A673 (cell line): ENCODE measurements around the gene CAMK4. TPM values are rescaled to one million over a fixed set of nuclear protein-coding genes. Genes with fewer than 3 reads are reported as not detected.

ENCODE experiments used
- BruUV-seq: library from RNA; stranded (reverse); fragments of 400-500 nt; replicated peaks from 2 replicates; lab custom pipeline; 2021; lab: Mats Ljungman, UMichigan
- CTCF ChIA-PET: fragments of 300-600 bp; sonication (Branson Sonifier 250); formaldehyde crosslinking; loops from one replicate; lab custom pipeline; 2022; ENCODE audit warnings: antibody characterized with exemption; lab: Charles Lee
- POLR2A ChIA-PET: fragments of 300-600 bp; sonication (Branson Sonifier 250); formaldehyde crosslinking; loops from one replicate; lab custom pipeline; 2022; ENCODE audit warnings: antibody characterized with exemption; ENCODE audit not compliant: low non-redundant PET; lab: Charles Lee
- DNase-seq: peaks from one replicate; pipeline ENCODE4 v3.0.0-alpha.2; 2015; ENCODE audit warnings: low spot score
- H3K27ac ChIP-seq: fragments of 200-600 bp; sonication (generic); 2 replicates; pipeline ENCODE4 v1.5.1; 2016; ENCODE audit warnings: mixed run types, low read depth, mild to moderate bottlenecking, mixed read lengths, antibody characterized with exemption, low read length; ENCODE audit not compliant: poor library complexity, severe bottlenecking
- H3K27me3 ChIP-seq: fragments of 200-600 bp; sonication (generic); replicated peaks from 2 replicates; pipeline ENCODE4 v1.6.1; 2017; ENCODE audit warnings: mixed run types, low read depth, mild to moderate bottlenecking, mixed read lengths, antibody characterized with exemption, low read length; ENCODE audit not compliant: insufficient read depth, poor library complexity
- H3K36me3 ChIP-seq: fragments of 200-600 bp; sonication (generic); 2 replicates; pipeline ENCODE4 v1.6.1; 2016; ENCODE audit warnings: mixed run types, mild to moderate bottlenecking, mixed read lengths, antibody characterized with exemption, low read length; ENCODE audit not compliant: insufficient read depth, poor library complexity, severe bottlenecking
- H3K4me1 ChIP-seq: fragments of 200-600 bp; sonication (generic); 2 replicates; pipeline ENCODE4 v1.6.1; 2017; ENCODE audit warnings: mixed run types, mild to moderate bottlenecking, mixed read lengths, antibody characterized with exemption, low read length; ENCODE audit not compliant: insufficient read depth, poor library complexity, severe bottlenecking
- H3K4me3 ChIP-seq: fragments of 200-600 bp; sonication (generic); 2 replicates; pipeline ENCODE4 v1.5.1; 2016; ENCODE audit warnings: low read depth, mixed run types, mild to moderate bottlenecking, mixed read lengths, low read length; ENCODE audit not compliant: poor library complexity, severe bottlenecking
- H3K9me3 ChIP-seq: fragments of 200-600 bp; sonication (generic); 2 replicates; pipeline ENCODE4 v1.6.1; 2016; ENCODE audit warnings: mixed run types, low read depth, mild to moderate bottlenecking, mixed read lengths, antibody characterized with exemption, low read length; ENCODE audit not compliant: poor library complexity, severe bottlenecking
- EZH2 ChIP-seq: fragments of 200-600 bp; sonication (generic); IDR thresholded peaks from 2 replicates; pipeline ENCODE4 v1.6.1; 2017; ENCODE audit warnings: borderline replicate concordance, low read depth, mild to moderate bottlenecking, mixed read lengths, antibody characterized with exemption, low read length; ENCODE audit not compliant: poor library complexity, severe bottlenecking
- intact Hi-C: fragments of 100-400 bp; cut with micrococcal nuclease; formaldehyde crosslinking; loops from one replicate; pipeline ENCODE4 v1.10.0; 2022; ENCODE audit not compliant: unreplicated experiment
- total RNA-seq: library from RNA; stranded (reverse); gene quantifications from 2 replicates; pipeline ENCODE4 v1.2.3, GENCODE V29; 2021
- TF ChIP-seq, protein P1 (sequence below): fragments of 300-800, 200-600 bp; sonication (generic); conservative IDR thresholded peaks from 2 replicates; pipeline ENCODE4 v1.5.1; 2017; ENCODE audit warnings: low read depth, mild to moderate bottlenecking, antibody characterized with exemption, low read length, moderate library complexity, mixed read lengths

CAMK4 gene
- total RNA-seq, 1 experiment from 2014 or later = 0.88 TPM

GRCh38 chr5:111505096-111505495 is 280.9 kb downstream of the CAMK4 start:
- DNase-seq = no peak
- POLR2A ChIA-PET = no interaction called here
- intact Hi-C loops = no loop called here
- TF ChIP-seq, protein P1, sequence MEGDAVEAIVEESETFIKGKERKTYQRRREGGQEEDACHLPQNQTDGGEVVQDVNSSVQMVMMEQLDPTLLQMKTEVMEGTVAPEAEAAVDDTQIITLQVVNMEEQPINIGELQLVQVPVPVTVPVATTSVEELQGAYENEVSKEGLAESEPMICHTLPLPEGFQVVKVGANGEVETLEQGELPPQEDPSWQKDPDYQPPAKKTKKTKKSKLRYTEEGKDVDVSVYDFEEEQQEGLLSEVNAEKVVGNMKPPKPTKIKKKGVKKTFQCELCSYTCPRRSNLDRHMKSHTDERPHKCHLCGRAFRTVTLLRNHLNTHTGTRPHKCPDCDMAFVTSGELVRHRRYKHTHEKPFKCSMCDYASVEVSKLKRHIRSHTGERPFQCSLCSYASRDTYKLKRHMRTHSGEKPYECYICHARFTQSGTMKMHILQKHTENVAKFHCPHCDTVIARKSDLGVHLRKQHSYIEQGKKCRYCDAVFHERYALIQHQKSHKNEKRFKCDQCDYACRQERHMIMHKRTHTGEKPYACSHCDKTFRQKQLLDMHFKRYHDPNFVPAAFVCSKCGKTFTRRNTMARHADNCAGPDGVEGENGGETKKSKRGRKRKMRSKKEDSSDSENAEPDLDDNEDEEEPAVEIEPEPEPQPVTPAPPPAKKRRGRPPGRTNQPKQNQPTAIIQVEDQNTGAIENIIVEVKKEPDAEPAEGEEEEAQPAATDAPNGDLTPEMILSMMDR = no peak
- no peak for TF ChIP-seq EZH2
- BruUV-seq = no TSS peak
- H3K36me3 ChIP-seq = peaks cover 20% of the 10 kb centered on the region
- no peaks in the 10 kb centered on the region for H3K9me3 ChIP-seq
- H3K27ac ChIP-seq = no peak overlapping the region
- no peaks in the 10 kb centered on the region for H3K27me3 ChIP-seq
- CTCF ChIA-PET = no interaction called here
- H3K4me1 ChIP-seq = peaks cover 7% of the 10 kb centered on the region
- no peak overlapping the region for H3K4me3 ChIP-seq

DNA sequence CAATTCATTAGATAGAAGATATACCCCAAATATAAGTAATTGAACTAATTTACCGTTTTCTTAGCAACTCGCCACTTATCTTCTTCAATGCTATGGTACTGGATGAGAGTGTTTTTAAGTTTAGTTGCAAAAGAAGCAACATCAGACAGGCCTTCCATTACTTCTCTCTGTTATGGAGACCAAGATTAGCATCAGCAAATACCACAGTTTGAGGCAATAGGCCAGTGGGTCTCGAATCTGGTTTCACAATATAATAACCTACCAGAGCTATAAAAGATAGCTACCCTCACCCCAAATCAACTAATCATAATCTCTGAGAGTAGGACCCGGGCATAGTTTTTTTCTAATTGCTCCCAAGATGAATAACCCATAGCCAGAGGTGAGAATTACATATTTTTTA is 283.1 kb downstream of the CAMK4 start:
- Histone ChIP-seq H3K9me3 (no peaks in the 10 kb centered on the region), H3K36me3 (peaks cover 12% of the 10 kb centered on the region), H3K27me3 (no peaks in the 10 kb centered on the region), H3K4me3 (no peak overlapping the region), H3K27ac (no peak overlapping the region), H3K4me1 (peaks cover 13% of the 10 kb centered on the region)
- CTCF ChIA-PET = no interaction called here
- POLR2A ChIA-PET = no interaction called here
- no peak for DNase-seq
- TF ChIP-seq, protein P1 = no peak
- no peak for TF ChIP-seq EZH2
- no TSS peak for BruUV-seq
- intact Hi-C loops = no loop called here

DNA sequence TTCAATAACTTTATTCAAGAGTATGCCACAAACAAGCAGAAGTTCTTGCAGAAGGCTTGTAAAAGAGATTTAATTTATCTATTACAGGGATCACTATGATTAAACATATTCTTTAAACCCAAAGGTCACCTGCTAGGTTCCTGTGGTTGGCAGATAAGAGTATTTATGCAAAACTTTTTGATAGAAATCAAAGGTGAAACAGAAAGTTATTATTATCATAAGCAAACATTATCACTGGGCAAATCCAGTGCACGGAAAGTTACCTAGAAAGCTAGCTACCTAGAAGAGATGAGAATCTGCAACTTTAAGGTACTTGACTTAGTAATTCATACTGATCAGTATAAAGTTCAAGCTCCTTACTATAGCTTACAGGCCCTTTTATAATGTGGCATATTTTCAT is 284.9 kb downstream of the CAMK4 start:
- Histone ChIP-seq H3K27ac (no peak overlapping the region), H3K4me3 (no peak overlapping the region), H3K4me1 (peaks cover 25% of the 10 kb centered on the region), H3K36me3 (peaks cover 12% of the 10 kb centered on the region), H3K9me3 (no peaks in the 10 kb centered on the region), H3K27me3 (no peaks in the 10 kb centered on the region)
- no peak for DNase-seq
- TF ChIP-seq EZH2 = no peak
- TF ChIP-seq, protein P1 = no peak
- intact Hi-C loops = no loop called here
- CTCF ChIA-PET = no interaction called here
- POLR2A ChIA-PET = no interaction called here
- no TSS peak for BruUV-seq
